KBM-7 (cell line): Measurements from ENCODE around the gene PDE1C.

Experiments
- DNase-seq: peaks from one replicate; pipeline ENCODE4 v3.0.0-alpha.2; 2015
- in situ Hi-C: fragments of 300-500 bp; cut with MboI; formaldehyde crosslinking; loops from 2 replicates; pipeline ENCODE4 v1.14.3; 2020; ENCODE audit warnings: low sequenced_read_pairs, low pct_unique_long_range_greater_than_20kb, mixed read lengths

Gene PDE1C

GRCh38 chr7:31958226-31958625 is 112.0 kb downstream of the PDE1C start:
- in situ Hi-C loops: no loop called here

GRCh38 chr7:31957756-31958155 is 112.5 kb downstream of the PDE1C start:
- in situ Hi-C loops: no loop called here
- no peak for DNase-seq

More at GRCh38 chr7:31958226-31958625, 112.0 kb downstream of the PDE1C start:
- DNase-seq: no peak

- no peak for DNase-seq
- in situ Hi-C loops: no loop called here
These were observed 113.0 kb downstream of the PDE1C start for GRCh38 chr7:31957090-31957720.

GRCh38 chr7:31955641-31956040 is 114.6 kb downstream of the PDE1C start:
- in situ Hi-C loops: no loop called here
- DNase-seq: no peak

- in situ Hi-C loops: no loop called here
- DNase-seq: no peak
These were observed 115.2 kb downstream of the PDE1C start for GRCh38 chr7:31955021-31955420.

- in situ Hi-C loops: no loop called here
- no peak for DNase-seq
These were observed 115.7 kb downstream of the PDE1C start for GRCh38 chr7:31954500-31954899.

GRCh38 chr7:31953432-31953831 is 116.8 kb downstream of the PDE1C start:
- no peak for DNase-seq

GRCh38 chr7:31950091-31950755 is 120.0 kb downstream of the PDE1C start:
- in situ Hi-C loops: no loop called here
- DNase-seq: peak; percentile 75

More at GRCh38 chr7:31953432-31953831, 116.8 kb downstream of the PDE1C start:
- in situ Hi-C loops: no loop called here

GRCh38 chr7:31948029-31948428 is 122.2 kb downstream of the PDE1C start:
- DNase-seq: no peak
- in situ Hi-C loops: no loop called here

- in situ Hi-C loops: no loop called here
- no peak for DNase-seq
These were observed 130.0 kb downstream of the PDE1C start for GRCh38 chr7:31940167-31940566.

- in situ Hi-C loops: no loop called here
- no peak for DNase-seq
These were observed 131.1 kb downstream of the PDE1C start for GRCh38 chr7:31939076-31939475.

GRCh38 chr7:31938650-31939049 is 131.6 kb downstream of the PDE1C start:
- DNase-seq: no peak
- in situ Hi-C loops: no loop called here

GRCh38 chr7:31937982-31938381 is 132.2 kb downstream of the PDE1C start:
- in situ Hi-C loops: no loop called here
- DNase-seq: no peak

GRCh38 chr7:31935124-31936054 is 134.8 kb downstream of the PDE1C start:
- DNase-seq: peak; percentile 27
- in situ Hi-C loops: no loop called here

GRCh38 chr7:31934551-31934950 is 135.7 kb downstream of the PDE1C start:
- no peak for DNase-seq
- in situ Hi-C loops: no loop called here

- DNase-seq: no peak
- in situ Hi-C loops: no loop called here
These were observed 136.7 kb downstream of the PDE1C start for GRCh38 chr7:31933481-31933880.

GRCh38 chr7:31926991-31927584 is 143.1 kb downstream of the PDE1C start:
- no peak for DNase-seq
- in situ Hi-C loops: no loop called here

GRCh38 chr7:31925753-31926454 is 144.3 kb downstream of the PDE1C start:
- no peak for DNase-seq
- in situ Hi-C loops: no loop called here

- no peak for DNase-seq
- in situ Hi-C loops: no loop called here
These were observed 146.0 kb downstream of the PDE1C start for GRCh38 chr7:31924251-31924650.
